Epithelial cell of proximal tubule (primary cell): ENCODE data around the gene PCED1B. TPM values are rescaled to one million over a fixed set of nuclear protein-coding genes. Genes with fewer than 3 reads are reported as not detected.

Experiments used
- DNase-seq: peaks from one replicate; pipeline ENCODE4 v3.0.0-alpha.2; 2011; ENCODE audit warnings: low read depth
- H3K4me3 ChIP-seq: 2 replicates; pipeline ENCODE4 v1.5.1; 2011; ENCODE audit warnings: low read depth, mild to moderate bottlenecking, low read length
- total RNA-seq: library from RNA; depleted of rRNA; stranded (reverse); fragments of >200 nt; gene quantifications from 2 replicates; pipeline ENCODE4 v1.2.3, GENCODE V29; 2015
- TF ChIP-seq, protein P1 (sequence below): conservative IDR thresholded peaks from 2 replicates; pipeline ENCODE4 v1.5.1; 2012; ENCODE audit warnings: low read depth, mild to moderate bottlenecking, low read length

Gene PCED1B
- total RNA-seq, 1 donor from 2014 or later: 9.0 TPM

DNA sequence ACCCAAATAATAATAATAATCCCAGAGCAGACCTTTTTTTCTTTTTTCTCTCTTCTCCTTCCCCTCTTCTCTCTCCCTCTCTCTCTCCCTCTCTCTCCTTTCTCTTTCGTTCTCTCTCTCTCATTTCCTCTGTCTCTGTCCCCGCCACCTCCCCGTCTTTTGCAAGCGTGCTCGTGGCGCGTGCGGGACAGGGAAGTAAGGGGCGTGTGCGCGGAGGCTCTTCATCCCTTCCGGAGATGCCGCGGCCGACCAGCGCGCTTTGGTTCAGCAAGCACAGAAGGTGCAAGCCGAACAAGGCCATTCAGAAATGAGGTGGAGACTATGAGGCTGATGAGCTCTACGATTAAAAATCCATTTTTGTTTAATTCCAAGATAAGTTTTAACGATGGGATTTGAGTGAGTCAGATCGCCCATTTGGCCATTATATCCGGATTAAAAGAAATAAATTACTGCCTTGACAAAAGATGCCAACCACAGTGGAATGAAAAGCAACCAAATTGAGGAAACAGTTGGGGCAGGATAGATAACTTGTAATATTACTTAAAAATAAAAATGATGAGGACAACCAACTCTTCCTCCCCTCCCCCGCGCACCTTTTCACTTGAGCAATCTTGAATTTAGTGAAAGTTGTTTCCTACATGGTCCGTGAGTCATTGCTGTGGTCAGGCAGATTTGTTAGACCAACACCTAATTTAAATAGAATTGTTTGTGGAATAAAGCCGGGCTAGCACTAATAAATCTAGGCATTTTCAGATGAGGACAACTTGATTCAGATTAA lies 1.5 kb downstream of the PCED1B start:
- H3K4me3 ChIP-seq: peak overlapping the region; percentile 68
- TF ChIP-seq, protein P1, sequence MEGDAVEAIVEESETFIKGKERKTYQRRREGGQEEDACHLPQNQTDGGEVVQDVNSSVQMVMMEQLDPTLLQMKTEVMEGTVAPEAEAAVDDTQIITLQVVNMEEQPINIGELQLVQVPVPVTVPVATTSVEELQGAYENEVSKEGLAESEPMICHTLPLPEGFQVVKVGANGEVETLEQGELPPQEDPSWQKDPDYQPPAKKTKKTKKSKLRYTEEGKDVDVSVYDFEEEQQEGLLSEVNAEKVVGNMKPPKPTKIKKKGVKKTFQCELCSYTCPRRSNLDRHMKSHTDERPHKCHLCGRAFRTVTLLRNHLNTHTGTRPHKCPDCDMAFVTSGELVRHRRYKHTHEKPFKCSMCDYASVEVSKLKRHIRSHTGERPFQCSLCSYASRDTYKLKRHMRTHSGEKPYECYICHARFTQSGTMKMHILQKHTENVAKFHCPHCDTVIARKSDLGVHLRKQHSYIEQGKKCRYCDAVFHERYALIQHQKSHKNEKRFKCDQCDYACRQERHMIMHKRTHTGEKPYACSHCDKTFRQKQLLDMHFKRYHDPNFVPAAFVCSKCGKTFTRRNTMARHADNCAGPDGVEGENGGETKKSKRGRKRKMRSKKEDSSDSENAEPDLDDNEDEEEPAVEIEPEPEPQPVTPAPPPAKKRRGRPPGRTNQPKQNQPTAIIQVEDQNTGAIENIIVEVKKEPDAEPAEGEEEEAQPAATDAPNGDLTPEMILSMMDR: no peak
- peak; percentile 76 for DNase-seq

DNA sequence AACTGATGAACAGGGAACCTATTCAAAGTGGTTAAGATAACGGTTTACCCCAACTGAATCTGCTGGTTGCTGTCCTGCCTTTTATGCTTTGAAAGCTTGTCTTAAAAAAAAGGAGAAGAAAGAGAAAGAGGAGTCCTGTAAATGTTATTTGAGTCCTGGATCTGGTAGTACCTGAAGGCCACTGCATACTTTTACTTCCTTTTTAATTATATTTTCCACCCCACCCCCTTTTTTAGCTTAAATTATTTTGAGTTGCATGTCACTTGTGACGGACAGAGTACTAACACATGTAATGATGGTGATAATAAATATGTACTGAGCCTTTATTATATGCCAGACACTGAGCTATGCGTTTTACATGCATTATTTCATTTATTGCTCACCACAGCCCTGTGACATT lies 2.9 kb downstream of the PCED1B start:
- TF ChIP-seq, protein P1: no peak
- H3K4me3 ChIP-seq: no peak overlapping the region
- no peak for DNase-seq

DNA sequence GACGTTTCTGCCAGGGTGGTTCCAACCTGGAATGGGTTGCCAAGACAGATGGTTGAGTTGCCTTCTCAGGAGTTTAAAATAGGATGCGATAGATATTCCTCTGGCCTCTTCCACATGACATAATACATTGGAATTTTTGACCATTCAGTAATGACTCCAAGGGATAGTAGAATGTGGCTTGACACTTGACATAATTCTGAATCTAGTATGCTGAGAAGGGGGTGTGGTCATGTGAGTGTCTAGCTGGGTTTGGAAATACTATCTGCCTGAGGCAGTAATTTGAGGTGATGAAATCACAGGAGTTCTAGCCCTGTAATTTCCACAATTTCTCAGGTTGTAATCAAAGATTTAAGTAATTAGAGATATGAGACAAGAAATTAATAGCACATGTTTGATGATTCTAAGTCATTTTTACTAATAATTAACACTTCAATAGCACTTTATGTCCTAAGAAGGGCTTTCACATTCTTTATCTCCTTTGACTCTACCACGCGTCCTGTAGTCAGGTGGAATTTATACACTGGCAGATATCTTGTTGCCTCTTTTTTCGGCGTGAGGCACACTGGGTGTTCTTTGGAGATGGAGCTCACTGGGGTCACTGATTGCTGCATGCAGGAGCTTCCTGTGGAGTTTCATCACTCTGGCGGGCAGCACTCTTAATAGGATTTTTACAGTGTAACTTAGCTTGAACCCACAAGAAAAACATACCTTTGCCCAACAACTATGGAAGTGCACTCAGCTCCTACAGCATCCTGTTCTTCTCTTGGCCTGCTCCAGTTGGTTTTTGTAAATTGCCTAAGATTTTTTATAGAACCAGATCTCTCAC lies 3.6 kb downstream of the PCED1B start:
- no peak overlapping the region for H3K4me3 ChIP-seq
- TF ChIP-seq, protein P1: no peak
- DNase-seq: peak; percentile 92

DNA sequence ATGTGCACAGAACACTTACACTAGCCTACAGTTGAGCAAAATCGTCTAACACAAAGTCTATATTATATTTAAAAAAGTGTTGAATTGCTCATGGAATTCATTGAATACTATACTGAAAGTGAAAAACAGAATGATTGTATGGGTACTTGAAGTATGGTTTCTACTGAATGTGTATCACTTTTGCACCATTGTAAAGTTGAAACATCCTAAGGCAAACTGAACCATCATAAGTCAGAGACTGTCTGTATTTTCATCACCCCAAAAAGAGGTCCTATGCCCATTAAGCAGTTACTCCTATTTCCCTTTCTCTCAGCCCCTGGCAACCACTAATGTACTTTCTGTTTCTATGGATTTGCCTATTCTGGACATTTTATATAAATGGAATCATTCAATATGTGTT lies 4.8 kb downstream of the PCED1B start:
- TF ChIP-seq, protein P1: no peak
- DNase-seq: no peak
- H3K4me3 ChIP-seq: no peak overlapping the region

DNA sequence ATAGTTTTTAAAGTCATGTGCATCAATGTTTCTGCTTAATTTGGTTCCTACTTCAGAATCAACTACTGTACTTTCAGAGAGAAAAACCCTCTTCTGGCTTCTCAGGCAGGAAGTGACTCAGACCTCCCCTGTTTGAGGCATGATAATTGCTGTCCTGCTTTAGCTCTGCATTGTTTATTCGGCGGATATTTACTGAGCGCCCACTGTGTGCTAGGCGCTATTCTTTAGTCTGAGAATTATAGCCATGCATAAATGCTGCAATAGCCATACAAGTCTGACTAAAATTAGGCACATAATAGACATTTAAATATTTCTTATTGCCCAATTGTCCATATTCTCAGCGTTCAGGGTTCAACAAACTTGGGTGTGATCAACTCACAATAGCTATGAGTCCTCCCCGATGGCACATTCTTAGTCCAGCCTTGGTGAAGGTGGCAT lies 6.4 kb downstream of the PCED1B start:
- TF ChIP-seq, protein P1: no peak
- DNase-seq: no peak
- H3K4me3 ChIP-seq: no peak overlapping the region

DNA sequence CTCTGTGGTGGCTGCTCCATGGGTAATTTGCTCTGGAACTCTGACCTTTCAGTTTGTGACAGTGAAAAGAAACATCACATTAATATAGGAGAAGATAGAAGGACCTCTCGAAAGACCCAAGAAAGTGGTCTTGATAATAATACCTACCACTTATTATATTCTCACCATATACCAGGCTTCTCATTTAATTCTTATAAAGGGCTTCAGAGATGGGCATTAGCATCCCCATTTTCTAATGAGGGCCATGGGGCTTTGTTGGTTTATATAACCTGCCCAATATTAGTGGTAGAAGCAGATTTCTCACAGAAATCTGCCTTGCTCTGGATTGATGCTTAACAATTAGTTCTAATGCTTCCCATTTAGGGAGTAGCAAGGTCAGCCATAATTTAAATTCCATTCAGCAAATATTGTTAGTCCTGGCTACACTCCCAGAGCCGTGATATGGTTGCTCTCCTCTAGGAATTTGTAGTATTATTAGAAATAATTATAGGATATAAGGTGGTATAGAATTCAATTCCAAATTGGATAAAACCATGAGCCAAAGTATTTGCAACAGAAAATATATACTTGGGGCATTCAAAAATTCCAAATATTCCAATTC lies 7.8 kb downstream of the PCED1B start:
- TF ChIP-seq, protein P1: no peak
- H3K4me3 ChIP-seq: no peak overlapping the region
- no peak for DNase-seq
